Kidney epithelial cell (primary cell): Measurements from ENCODE around the gene ZNF511. TPM values are rescaled to one million over a fixed set of nuclear protein-coding genes. Genes with fewer than 3 reads are reported as not detected.
"Not testable (repeated sequence)": the region's sequence is repeated elsewhere in the genome, so short reads cannot be mapped to it uniquely, and the experiment has no call there.

Source experiments
- DNase-seq: peaks from one replicate; pipeline ENCODE4 v3.0.0-alpha.2; 2010; ENCODE audit warnings: low read depth
- H3K27me3 ChIP-seq: 2 replicates; pipeline ENCODE4 v1.6.0; 2011; ENCODE audit warnings: low read length; ENCODE audit not compliant: control insufficient read depth, insufficient read depth
- H3K36me3 ChIP-seq: 2 replicates; pipeline ENCODE4 v1.5.1; 2011; ENCODE audit warnings: low read length; ENCODE audit not compliant: control insufficient read depth, insufficient read depth
- H3K4me3 ChIP-seq: 2 replicates; pipeline ENCODE4 v1.5.1; 2011; ENCODE audit warnings: low read depth, mild to moderate bottlenecking, control low read depth, low read length
- CTCF ChIP-seq: IDR thresholded peaks from 2 replicates; pipeline ENCODE4 v1.5.1; 2011; ENCODE audit warnings: mild to moderate bottlenecking, moderate library complexity, low read length, control low read depth, inconsistent platforms; ENCODE audit not compliant: insufficient read depth, poor library complexity, severe bottlenecking
- total RNA-seq: library from RNA; depleted of rRNA; stranded (reverse); fragments of >200 nt; gene quantifications from 2 replicates; pipeline ENCODE4 v1.2.3, GENCODE V29; 2015

Gene ZNF511
- total RNA-seq, 1 donor from 2014 or later, result 20.3 TPM

GRCh38 chr10:133316732-133317131 is 8.0 kb downstream of the ZNF511 start:
- no peaks in the 10 kb centered on the region for H3K36me3 ChIP-seq
- no peak overlapping the region for H3K4me3 ChIP-seq
- peaks cover 6% of the 10 kb centered on the region for H3K27me3 ChIP-seq
- no peak for TF ChIP-seq CTCF
- no peak for DNase-seq

- peak overlapping the region; percentile 40 for H3K4me3 ChIP-seq
- no peaks in the 10 kb centered on the region for H3K36me3 ChIP-seq
- DNase-seq, result no peak
- peak; percentile 89 for TF ChIP-seq CTCF
- peaks cover 6% of the 10 kb centered on the region for H3K27me3 ChIP-seq
Measured at GRCh38 chr10:133318494-133319127, 9.9 kb downstream of the ZNF511 start.

- H3K4me3 ChIP-seq, H3K36me3 ChIP-seq, DNase-seq: not testable (repeated sequence)
- peaks cover 18% of the 10 kb centered on the region for H3K27me3 ChIP-seq
Measured at GRCh38 chr10:133320852-133321422, 12.2 kb downstream of the ZNF511 start.

GRCh38 chr10:133322064-133322709 is 13.5 kb downstream of the ZNF511 start:
- H3K4me3 ChIP-seq, DNase-seq, H3K36me3 ChIP-seq: not testable (repeated sequence)
- H3K27me3 ChIP-seq, result peaks cover 30% of the 10 kb centered on the region

GRCh38 chr10:133324198-133324792 is 15.6 kb downstream of the ZNF511 start:
- no peak for DNase-seq
- no peaks in the 10 kb centered on the region for H3K36me3 ChIP-seq
- no peak for TF ChIP-seq CTCF
- H3K4me3 ChIP-seq, result peak overlapping the region; percentile 30
- peaks cover 45% of the 10 kb centered on the region for H3K27me3 ChIP-seq

- no peak for TF ChIP-seq CTCF
- no peak for DNase-seq
- no peak overlapping the region for H3K4me3 ChIP-seq
- no peaks in the 10 kb centered on the region for H3K36me3 ChIP-seq
- peaks cover 42% of the 10 kb centered on the region for H3K27me3 ChIP-seq
Measured at GRCh38 chr10:133324857-133325260, 16.1 kb downstream of the ZNF511 start.
